CD1c-positive myeloid dendritic cell (primary cell): ENCODE measurements around the gene CPZ.

Experiments used
- DNase-seq: peaks from one replicate; pipeline ENCODE4 v3.0.0-alpha.2; 2016; ENCODE audit errors: extremely low spot score

The CPZ gene

GRCh38 chr4:8580321-8581093 lies 12.1 kb upstream of the CPZ start, which contains the start of gene GPR78:
Gene GPR78 (plus strand): TSS chr4:8580392. CDS start chr4:8580983, 591 bp downstream.
- peak; percentile 31 for DNase-seq

- DNase-seq: no peak
Observed at GRCh38 chr4:8581094-8581861, 11.3 kb upstream of the CPZ start.

GRCh38 chr4:8582016-8582415 lies 10.5 kb upstream of the CPZ start:
- DNase-seq: no peak

- no peak for DNase-seq
Observed at GRCh38 chr4:8582436-8582835, 10.1 kb upstream of the CPZ start.

- no peak for DNase-seq
Observed at GRCh38 chr4:8582941-8583654, 9.5 kb upstream of the CPZ start.

- no peak for DNase-seq
Observed at GRCh38 chr4:8583655-8584025, 8.9 kb upstream of the CPZ start.

GRCh38 chr4:8585186-8585585 lies 7.4 kb upstream of the CPZ start:
- DNase-seq: no peak

- DNase-seq: no peak
Observed at GRCh38 chr4:8585721-8586212, 6.8 kb upstream of the CPZ start.

GRCh38 chr4:8586246-8586645 lies 6.3 kb upstream of the CPZ start:
- no peak for DNase-seq

- DNase-seq: no peak
Observed at GRCh38 chr4:8586671-8587468, 5.7 kb upstream of the CPZ start.

- DNase-seq: no peak
Observed at GRCh38 chr4:8587469-8588195, 4.9 kb upstream of the CPZ start.

- no peak for DNase-seq
Observed at GRCh38 chr4:8588196-8588470, 4.4 kb upstream of the CPZ start.

- DNase-seq: no peak
Observed at GRCh38 chr4:8589336-8589735, 3.2 kb upstream of the CPZ start.

- DNase-seq: no peak
Observed at GRCh38 chr4:8589823-8590545, 2.6 kb upstream of the CPZ start.

GRCh38 chr4:8590546-8590880 lies 2.1 kb upstream of the CPZ start:
- DNase-seq: no peak

- DNase-seq: no peak
Observed at GRCh38 chr4:8591114-8591513, 1.5 kb upstream of the CPZ start.

GRCh38 chr4:8591626-8592365 lies 769 bp upstream of the CPZ start:
- DNase-seq: no peak

GRCh38 chr4:8593264-8594096 lies 915 bp downstream of the CPZ start:
- DNase-seq: no peak
